Embryonic facial prominence (tissue), 1 donor: ENCODE measurements around the gene OR10J1.
"Not testable (repeated sequence)": the region's sequence is repeated elsewhere in the genome, so short reads cannot be mapped to it uniquely, and the experiment has no call there.

Experiments used
- DNase-seq: peaks from one replicate; pipeline ENCODE4 v3.0.0-alpha.2; 2016; ENCODE audit errors: extremely low spot score

OR10J1 gene

GRCh38 chr1:159439422-159439821 is at the start of gene OR10J1:
Gene OR10J1 (plus strand): TSS chr1:159439722. CDS start chr1:159439792, 70 bp downstream.
- DNase-seq, result no peak

GRCh38 chr1:159406821-159407220 is 32.7 kb upstream of the OR10J1 start:
- no peak for DNase-seq

- DNase-seq, result no peak
Measured at GRCh38 chr1:159408862-159409400, 30.6 kb upstream of the OR10J1 start.

GRCh38 chr1:159421821-159422220 is 17.7 kb upstream of the OR10J1 start:
- DNase-seq, result no peak

GRCh38 chr1:159428536-159428935 is 11.0 kb upstream of the OR10J1 start:
- DNase-seq, result no peak

GRCh38 chr1:159429074-159429861 is 10.3 kb upstream of the OR10J1 start:
- DNase-seq, result no peak

- DNase-seq, result no peak
Measured at GRCh38 chr1:159430985-159431384, 8.5 kb upstream of the OR10J1 start.

GRCh38 chr1:159431904-159432303 is 7.6 kb upstream of the OR10J1 start, which contains the start of gene OR10J4:
Gene OR10J4 (plus strand): TSS chr1:159432204.
- no peak for DNase-seq

GRCh38 chr1:159436469-159436868 is 3.1 kb upstream of the OR10J1 start:
- no peak for DNase-seq

GRCh38 chr1:159441360-159441759 is 1.8 kb downstream of the OR10J1 start:
- DNase-seq, result no peak

GRCh38 chr1:159442428-159442827 is 2.9 kb downstream of the OR10J1 start:
- DNase-seq, result no peak

GRCh38 chr1:159443066-159443750 is 3.7 kb downstream of the OR10J1 start:
- no peak for DNase-seq

GRCh38 chr1:159444511-159444910 is 5.0 kb downstream of the OR10J1 start:
- DNase-seq, result no peak

- no peak for DNase-seq
Measured at GRCh38 chr1:159448181-159448580, 8.7 kb downstream of the OR10J1 start.

GRCh38 chr1:159449605-159450004 is 10.1 kb downstream of the OR10J1 start:
- DNase-seq, result not testable (repeated sequence)

- no peak for DNase-seq
Measured at GRCh38 chr1:159459551-159459950, 20.0 kb downstream of the OR10J1 start.

- no peak for DNase-seq
Measured at GRCh38 chr1:159465191-159465603, 25.7 kb downstream of the OR10J1 start.

- DNase-seq, result no peak
Measured at GRCh38 chr1:159468321-159468720, 28.8 kb downstream of the OR10J1 start.

- DNase-seq, result no peak
Measured at GRCh38 chr1:159469921-159470533, 30.5 kb downstream of the OR10J1 start.

GRCh38 chr1:159473335-159473734 is 33.8 kb downstream of the OR10J1 start:
- no peak for DNase-seq

- DNase-seq, result no peak
Measured at GRCh38 chr1:159474926-159475325, 35.4 kb downstream of the OR10J1 start.

GRCh38 chr1:159483501-159483900 is 44.0 kb downstream of the OR10J1 start:
- DNase-seq, result no peak
